Measurements from ENCODE around the gene SRP54.

- TF ChIP-seq CTCF (IDR thresholded peaks at IDR 0.05; ENCODE audit: low read depth, low read length, poor library complexity, severe bottlenecking) (no peak), EZH2phosphoT487 (IDR thresholded peaks at IDR 0.05; ENCODE audit: borderline replicate concordance, low read length) (no peak)
Measured at GRCh38 chr14:35032562-35032961, 49.8 kb downstream of the SRP54 start.
